DND-41 (cell line): ENCODE data around the gene CACNA1E.

ENCODE experiments used
- CTCF ChIP-seq: IDR thresholded peaks from 2 replicates; pipeline ENCODE4 v1.5.1; 2012; ENCODE audit warnings: borderline replicate concordance, low read length, moderate library complexity, mild to moderate bottlenecking; ENCODE audit not compliant: poor library complexity, severe bottlenecking; ENCODE audit errors: extremely low read depth
- EZH2 ChIP-seq: IDR thresholded peaks from 3 replicates; pipeline ENCODE4 v1.6.1; 2012; ENCODE audit warnings: borderline replicate concordance, low read depth, mild to moderate bottlenecking, moderate library complexity, low read length, inconsistent platforms; ENCODE audit not compliant: severe bottlenecking

- TF ChIP-seq CTCF (no peak), EZH2 (no peak)
Observed at GRCh38 chr1:181541947-181542346, 58.6 kb downstream of the CACNA1E start.
